HL-60 (cell line): ENCODE measurements around the gene MIDN.
A peak's percentile ranks its signal among the peaks of the same experiment; 100 is the strongest.

Source experiments
- DNase-seq, 2 experiments: peaks; one replicate each; pipeline ENCODE4 v3.0.0-alpha.2; 2010 to 2020; ENCODE audit warnings: low read depth in 1 of 2, low spot score in 1 of 2
- H3K27ac ChIP-seq: fragments of 250-450 bp; sonication (Bioruptor Pico); replicated peaks from 2 replicates; pipeline ENCODE4 v1.5.1; 2020; ENCODE audit warnings: mild to moderate bottlenecking, moderate library complexity
- H3K27me3 ChIP-seq: fragments of 250-450 bp; sonication (Bioruptor Pico); 2 replicates; pipeline ENCODE4 v1.5.1; 2021; ENCODE audit warnings: mild to moderate bottlenecking, moderate library complexity; ENCODE audit not compliant: insufficient read depth, poor library complexity, severe bottlenecking
- H3K4me3 ChIP-seq: replicated peaks from 2 replicates; pipeline ENCODE4 v1.5.1; 2011; ENCODE audit warnings: mild to moderate bottlenecking, control low read depth, low read length; ENCODE audit not compliant: insufficient read depth
- CTCF ChIP-seq: IDR thresholded peaks from one replicate; pipeline ENCODE4 v1.5.1; 2011; ENCODE audit warnings: low read length, control low read depth, inconsistent platforms; ENCODE audit not compliant: insufficient read depth
- GABPA ChIP-seq: IDR thresholded peaks from 2 replicates; pipeline ENCODE4 v1.6.1; 2012; ENCODE audit warnings: low read depth
- POLR2AphosphoS5 ChIP-seq: IDR thresholded peaks from 2 replicates; pipeline ENCODE4 v1.6.1; 2012; ENCODE audit warnings: low read depth
- REST ChIP-seq: IDR thresholded peaks from 2 replicates; pipeline ENCODE4 v1.6.1; 2012; ENCODE audit warnings: low read depth; ENCODE audit not compliant: insufficient replicate concordance
- SPI1 ChIP-seq: IDR thresholded peaks from 2 replicates; pipeline ENCODE4 v1.6.1; 2012; ENCODE audit warnings: low read depth, mild to moderate bottlenecking, borderline replicate concordance

The MIDN gene

DNA sequence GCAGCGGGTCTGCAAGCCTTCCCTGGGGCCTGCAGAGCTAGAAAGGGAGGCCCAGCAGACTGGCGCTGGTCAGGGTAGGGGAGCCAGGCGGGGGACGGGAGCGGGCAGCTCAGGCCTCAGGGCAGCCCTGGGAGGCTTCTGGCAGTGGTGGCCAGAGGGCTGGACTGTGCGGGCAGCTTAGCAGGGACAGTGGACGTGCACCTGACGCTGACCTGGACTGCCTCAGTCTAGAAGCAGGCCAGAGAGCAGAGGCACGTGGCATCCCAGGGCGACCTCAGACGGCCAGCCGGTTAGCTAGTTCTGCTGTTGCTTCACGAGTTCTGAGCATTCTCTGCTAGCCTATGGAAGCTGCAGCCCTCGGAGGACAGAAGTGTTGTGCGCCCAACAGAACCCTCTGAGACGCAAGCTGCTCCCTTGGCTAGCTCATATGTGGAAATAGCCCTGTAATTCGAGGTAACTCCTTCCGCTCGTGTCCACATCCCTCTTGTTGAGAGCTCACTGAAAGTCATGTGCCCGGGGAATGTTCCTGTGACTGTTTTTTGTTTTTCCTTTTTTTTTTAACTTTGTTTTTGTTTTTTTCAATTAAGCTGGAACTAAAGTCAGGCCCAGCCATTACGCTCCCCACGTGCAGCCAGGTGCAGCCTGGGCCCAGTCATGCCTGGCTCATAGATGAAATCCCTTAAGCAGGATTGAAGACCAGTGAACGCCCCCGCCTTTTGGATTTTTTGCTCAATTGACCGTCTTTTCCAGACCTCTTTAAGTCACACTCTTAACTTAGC lies 25.1 kb downstream of the MIDN start:
- peak; percentile 84 for TF ChIP-seq POLR2AphosphoS5
- TF ChIP-seq CTCF: no peak
- peak; percentile 60; the same call in 1 of the 2 replicates for TF ChIP-seq GABPA
- TF ChIP-seq SPI1: peak; percentile 6; the same call in 1 of the 2 replicates
- H3K27ac ChIP-seq: peak overlapping the region; percentile 100
- peak; percentile 75 to 96 for DNase-seq

DNA sequence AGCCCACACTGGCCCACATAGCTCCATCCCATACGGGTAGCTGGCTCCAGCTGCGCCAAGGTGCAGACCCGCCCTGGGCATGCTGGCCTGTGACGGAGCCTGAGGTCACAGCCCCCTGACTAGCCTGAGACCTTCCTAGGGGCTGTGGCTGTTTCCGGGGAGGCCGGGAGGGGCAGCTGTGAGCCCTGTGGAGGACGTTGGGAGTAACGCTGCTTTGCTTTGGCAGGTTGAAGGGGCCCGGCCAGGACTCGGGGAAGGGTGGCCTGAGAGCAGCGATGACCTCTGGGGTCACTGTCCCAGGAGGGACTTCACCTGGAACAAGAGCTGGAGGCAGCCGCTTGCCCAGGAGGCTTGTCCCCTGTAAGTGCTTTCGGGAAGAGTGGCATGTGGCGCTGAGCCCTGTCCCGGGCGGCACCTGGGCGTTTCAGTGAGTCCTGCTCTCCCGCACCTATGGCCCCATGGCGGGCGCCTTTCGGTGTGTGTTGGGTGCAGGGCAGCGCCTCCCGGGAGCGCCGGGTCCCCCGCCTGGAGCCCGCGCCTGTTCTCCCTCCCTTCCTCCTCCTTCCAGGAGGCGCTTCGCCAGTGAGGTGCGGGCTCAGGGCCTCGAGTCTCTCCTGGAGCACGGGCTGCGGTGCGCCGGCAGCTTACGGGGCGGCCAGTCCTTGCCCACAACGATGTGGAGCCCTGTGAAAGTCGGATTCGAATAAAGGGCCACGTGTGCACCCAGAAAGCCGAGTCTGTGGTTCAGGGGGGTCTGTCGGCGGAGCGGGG lies 25.9 kb downstream of the MIDN start:
- Histone ChIP-seq H3K27me3 (no peaks in the 10 kb centered on the region), H3K27ac (peak overlapping the region; percentile 100), H3K4me3 (peak overlapping the region; percentile 61)
- DNase-seq: peak in 1 of 2 experiments; percentile 58
- TF ChIP-seq REST (no peak), GABPA (no peak), CTCF (no peak)

More for the DNA sequence above, 25.1 kb downstream of the MIDN start:
- peak overlapping the region; percentile 61 for H3K4me3 ChIP-seq
- H3K27me3 ChIP-seq: no peaks in the 10 kb centered on the region

GRCh38 chr19:1274852-1275259 lies 26.5 kb downstream of the MIDN start:
- no peaks in the 10 kb centered on the region for H3K27me3 ChIP-seq
- peak in 1 of 2 experiments; percentile 34 for DNase-seq
- H3K4me3 ChIP-seq: peak overlapping the region; percentile 61
- H3K27ac ChIP-seq: peak overlapping the region; percentile 100
- TF ChIP-seq POLR2AphosphoS5: peak; percentile 43
- TF ChIP-seq GABPA: no peak
- no peak for TF ChIP-seq CTCF
- TF ChIP-seq SPI1: no peak
- no peak for TF ChIP-seq REST
